GM19328 (cell line): Measurements from ENCODE around the gene RAB27B.

Source experiments
- ATAC-seq: cut with Tn5 transposase; IDR thresholded peaks from one replicate; pipeline ENCODE4 v1.9.1; 2021; ENCODE audit warnings: mild to moderate bottlenecking, moderate library complexity; ENCODE audit not compliant: unreplicated experiment

The RAB27B gene

DNA sequence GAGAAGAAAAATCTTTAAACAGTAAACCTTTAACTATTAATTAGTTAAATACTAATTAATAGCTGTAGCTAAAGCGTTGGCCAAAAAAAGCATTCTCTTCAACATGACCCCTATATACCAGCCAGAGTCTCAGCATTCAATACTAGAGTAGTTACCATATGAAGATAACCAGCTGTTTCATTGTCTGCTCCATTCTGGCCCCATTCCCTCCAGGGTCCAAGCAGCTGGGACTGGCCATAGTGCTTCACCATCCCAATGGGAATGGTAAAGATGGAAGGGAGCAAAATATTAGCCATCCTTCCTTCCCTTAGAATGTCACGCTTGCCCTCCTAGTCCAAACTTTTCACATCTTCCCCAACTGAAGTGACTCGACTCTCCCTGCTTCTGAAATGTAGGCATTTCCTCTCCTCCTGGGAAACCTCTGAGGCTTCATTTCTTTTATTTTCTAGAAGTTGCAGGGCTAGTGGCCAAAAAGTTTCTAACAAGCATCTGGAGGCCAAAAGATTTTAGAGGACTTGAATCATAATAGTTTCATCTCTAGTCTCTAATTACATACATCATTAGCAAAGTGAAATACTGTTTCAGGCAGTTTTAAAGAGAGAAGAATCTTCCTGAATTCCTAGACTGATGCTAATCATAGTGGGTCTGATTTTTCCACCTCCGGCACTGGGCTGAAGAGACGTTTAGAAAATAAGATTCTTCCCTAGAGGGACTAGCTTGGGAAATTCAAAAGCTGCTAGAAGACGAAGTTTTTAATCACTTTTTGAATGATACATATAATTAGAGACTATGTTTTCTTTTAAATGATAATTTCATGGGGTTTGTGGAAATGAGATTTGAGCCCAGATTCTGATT lies 78.3 kb downstream of the RAB27B start:
- ATAC-seq = no peak

DNA sequence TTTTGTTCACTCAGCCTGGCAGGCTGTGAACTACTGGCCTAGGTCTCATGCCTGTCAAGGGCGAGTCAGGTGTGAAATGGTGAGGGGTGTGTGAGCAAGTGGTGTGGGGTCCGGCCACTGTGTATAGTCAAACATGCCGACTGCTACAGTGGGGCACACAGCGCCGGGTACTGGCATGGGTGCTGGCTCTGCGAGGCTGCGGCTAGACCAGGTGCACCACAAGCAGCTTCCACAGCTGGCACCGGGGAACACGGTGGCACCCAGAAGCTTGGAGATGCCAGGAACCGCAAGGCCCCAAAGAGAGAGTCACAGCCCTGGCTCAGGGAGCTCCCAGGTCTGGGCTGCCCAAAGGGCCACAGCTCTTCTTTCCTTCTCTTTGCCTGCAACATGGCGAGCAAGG lies 81.3 kb downstream of the RAB27B start:
- ATAC-seq = no peak

DNA sequence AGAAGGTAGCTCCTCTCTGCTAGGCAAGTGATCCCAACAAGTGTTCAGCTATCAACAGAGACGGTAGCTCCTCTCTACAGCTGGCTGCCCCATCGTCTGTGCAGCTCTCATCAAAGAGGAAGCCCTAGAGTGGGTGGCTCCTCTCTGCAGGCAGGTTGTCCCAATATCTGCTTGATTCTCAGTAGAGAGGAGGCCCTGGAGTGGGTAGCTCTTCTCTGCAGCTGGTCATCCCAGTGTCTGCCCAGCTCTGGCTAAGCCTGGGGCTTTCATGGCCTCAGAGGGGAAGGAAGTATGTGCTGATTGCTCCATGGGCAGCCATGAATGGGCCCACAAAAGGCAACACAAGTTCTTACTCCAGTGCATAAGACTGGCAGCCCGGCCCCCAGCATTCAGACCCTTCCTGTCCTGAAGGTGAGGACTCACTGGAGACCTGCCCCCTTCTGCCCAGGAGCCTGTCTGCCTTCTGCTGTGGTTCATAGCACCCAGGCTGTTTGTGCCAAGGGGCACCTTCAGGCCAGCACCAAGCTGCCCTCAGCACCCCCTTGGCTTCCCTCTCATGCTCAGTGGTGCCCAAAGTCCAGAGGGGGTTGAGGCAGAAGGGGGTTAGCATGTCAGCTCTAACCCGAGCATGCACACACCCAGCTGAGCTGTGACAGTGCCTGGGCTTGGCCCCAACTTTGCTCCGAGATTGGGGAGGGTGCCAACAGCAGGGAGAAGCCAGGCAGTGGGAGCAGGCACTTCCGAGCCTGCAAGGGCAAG lies 82.1 kb downstream of the RAB27B start:
- ATAC-seq = no peak

DNA sequence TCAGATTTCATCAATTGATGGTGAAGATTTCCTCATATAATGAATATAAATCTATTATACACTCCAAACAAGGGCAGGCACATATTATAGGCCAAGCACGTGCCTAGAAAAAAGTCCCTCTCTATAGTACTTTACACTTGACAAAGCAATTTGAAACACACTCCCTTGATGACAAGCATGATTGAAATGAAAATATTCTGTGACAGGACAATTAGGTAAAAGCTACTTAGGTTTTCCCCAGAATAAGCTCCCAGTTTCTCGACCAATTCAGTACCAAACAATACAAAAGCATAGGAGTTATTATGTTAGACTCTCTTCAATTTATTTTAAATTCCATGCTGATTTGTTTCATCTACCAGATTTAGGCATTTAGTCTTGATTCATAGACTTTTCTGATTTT lies 83.3 kb downstream of the RAB27B start:
- ATAC-seq = no peak

DNA sequence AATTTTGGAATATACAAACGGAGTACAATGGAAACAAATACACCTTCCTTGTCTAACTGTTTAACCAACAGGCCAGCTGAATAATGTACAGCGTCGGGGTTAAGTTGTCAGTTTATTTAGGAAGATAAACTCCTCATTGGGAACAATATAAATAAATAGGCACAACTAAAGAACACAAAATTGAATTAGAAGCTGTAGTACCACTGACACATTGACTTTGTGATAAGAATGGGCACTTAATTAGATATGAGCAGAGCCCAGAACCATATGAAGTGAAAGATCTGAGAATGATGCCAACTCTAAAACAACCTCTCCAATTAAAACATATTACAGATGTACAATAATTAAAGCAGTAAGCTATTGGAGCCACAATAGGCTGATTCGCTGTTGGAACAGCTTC lies 86.5 kb downstream of the RAB27B start:
- no peak for ATAC-seq

DNA sequence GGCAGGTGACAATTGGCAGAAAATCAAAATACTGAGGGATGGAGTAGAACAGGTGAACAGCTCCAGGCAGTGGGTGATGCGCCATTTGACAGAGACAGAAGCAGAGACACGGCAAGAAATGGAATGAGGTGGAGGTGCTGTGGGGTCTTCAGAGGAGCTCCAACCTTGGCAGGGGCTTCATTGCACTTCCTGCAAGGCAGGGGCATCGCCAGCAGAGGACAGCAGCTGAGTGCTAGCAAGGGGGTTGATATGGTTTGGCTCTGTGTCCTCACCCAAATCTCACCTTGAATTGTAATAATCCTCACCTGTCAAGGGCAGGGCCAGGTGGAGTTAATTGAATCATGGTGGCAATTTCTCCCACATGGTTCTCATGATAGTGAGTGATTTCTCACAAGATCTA lies 88.2 kb downstream of the RAB27B start:
- no peak for ATAC-seq

DNA sequence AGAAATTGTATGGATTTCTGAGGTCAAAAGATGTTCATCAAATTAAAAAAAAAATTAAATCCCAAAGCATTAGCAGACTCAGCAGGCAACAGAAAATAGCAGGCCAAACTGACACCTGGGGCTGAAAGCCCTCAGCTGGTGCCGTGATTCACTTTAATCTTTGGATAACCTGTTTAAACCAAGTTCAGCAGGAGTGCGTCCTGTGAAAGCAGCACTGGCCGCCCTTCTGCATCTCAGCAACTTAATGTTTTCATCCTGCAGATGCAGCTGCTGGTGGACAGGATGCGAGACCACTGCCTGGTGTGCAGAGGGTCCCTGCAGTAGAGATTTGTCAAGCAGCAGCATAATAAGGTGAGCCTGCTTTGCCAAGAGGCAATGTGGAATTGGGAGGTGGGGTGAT lies 89.8 kb downstream of the RAB27B start:
- no peak for ATAC-seq

DNA sequence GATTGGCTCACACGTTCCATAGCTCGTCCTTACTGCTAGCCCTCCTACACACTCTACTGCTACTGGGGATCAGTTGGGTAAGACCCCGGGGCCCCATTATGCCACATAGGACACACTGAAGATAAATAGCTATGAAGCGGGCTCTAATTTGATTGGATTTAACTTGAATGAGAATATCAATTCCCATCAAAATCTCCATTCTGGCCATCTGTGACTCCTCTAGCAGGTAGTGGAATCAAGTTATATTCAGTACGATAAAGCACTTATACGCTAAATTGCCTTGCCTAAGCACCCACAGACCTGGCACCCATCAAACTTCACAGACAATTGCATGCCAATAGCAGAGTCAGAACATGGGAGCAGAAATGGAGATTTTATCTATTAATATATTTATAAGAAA lies 91.1 kb downstream of the RAB27B start:
- no peak for ATAC-seq

DNA sequence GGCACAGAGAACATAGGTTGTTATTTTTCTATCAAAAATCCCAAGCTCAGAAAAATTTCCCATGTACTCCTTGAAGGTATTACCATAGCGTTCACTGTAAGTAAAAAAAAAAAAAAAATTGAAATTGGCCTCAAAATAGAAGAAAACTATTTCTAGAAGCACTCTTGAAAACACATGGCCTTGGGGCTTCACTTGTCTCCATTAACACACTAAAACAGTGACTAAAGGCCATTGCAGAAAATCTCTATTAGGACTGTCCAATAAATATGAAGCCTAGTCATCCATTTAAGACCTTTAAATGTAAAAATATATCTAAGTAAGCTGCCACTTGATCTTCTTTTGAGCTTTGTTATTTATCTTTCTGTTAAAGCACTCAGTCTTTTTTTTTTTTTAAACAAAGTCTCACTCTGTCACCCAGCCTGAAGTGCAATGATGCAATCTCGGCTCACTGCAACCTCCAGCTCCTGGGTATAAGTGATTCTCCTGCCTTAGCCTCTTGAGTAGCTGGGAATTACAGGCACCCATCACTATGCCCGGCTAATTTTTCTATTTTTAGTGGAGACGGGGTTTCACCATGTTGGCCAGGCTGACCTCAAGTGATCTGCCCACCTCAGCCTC lies 95.2 kb downstream of the RAB27B start:
- ATAC-seq = no peak

DNA sequence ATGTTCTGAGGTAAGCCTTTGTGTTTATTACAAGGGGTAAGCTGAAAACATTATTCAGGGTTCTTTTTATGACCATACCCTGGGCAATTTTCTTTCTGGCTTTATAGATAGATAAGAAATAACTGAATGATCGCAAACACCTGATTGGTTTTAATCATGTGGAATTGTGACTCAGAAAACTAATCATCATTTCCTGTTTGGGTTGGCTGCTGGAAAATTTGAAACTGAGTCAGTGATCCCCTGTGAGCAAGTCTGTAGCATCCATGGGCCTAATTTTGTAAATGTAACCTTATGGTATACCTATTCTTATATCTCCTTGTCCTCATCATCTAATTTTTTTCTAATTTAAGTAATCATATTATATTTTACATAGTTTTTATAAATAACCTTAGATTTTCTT lies 96.7 kb downstream of the RAB27B start:
- ATAC-seq = no peak

DNA sequence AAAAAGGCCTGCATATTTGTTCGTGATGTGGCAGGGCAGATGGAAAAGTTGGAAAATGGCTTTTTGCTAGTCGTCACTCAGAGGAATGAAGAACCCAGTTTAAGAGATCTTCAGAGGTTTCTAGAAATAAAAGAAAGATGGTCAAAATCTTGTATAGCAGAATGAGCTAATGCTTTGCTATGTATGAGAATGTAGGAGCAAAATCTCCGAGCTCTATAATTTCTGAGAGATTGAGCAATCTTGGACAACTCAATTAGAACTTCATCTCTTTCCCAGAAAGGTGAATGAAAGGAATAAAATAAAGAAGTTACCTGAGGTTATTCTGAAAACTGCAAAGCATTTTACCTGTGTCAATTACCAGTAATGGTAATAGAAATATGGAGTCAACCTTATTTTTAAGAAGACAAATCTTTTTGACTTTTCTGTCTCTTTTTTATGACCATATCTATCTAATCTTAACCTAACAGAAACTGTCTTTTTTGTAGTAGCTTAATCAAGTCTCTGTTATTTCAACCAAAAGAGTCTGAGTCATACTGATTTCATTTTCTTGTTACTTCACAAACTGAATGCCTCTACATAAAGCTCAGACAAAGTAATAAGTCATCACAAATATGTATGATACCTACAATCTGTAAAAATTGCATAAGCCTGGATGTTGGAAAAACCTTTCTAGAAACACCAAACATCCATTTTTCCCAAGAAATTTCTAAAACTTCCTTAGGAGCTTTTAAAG lies 98.5 kb downstream of the RAB27B start:
- ATAC-seq = no peak

DNA sequence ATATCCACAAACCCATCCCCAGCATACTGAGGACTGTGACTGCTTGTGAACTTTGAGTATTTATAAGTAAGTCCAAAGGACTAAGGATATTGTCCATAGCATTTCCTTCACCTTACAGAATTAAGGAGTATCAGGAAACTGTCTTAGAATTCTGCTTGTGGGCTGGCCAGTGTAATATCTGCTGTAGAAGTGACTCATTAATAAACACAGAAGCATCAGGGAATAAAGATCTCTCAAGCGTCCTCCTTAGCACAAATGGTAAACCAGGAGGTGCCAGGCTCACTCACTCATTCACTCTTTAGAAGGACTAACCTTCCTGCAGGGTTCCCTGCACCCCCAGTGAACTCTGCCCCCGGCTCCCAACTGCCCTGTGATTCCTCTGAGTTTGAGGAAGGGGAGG lies 100.0 kb downstream of the RAB27B start:
- ATAC-seq = no peak

DNA sequence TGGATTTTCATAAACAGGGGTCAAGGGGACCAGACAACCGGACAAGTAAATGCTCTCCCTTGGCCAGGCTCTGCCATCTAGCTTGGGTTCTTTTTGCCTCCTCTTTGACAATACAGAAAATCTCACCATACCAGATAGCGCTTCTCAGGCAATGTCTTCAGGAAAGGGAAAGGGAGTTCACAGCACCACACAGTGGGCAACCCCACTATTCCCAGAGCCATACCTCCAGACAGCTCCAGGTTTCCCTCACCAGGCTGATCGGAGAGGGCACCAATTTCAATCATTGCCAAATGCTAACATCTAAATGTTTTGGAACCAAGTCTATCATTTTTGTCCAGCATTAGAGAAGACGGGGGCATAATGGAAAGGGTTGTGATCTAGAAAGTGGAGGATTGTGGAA lies 102.9 kb downstream of the RAB27B start:
- ATAC-seq = no peak

DNA sequence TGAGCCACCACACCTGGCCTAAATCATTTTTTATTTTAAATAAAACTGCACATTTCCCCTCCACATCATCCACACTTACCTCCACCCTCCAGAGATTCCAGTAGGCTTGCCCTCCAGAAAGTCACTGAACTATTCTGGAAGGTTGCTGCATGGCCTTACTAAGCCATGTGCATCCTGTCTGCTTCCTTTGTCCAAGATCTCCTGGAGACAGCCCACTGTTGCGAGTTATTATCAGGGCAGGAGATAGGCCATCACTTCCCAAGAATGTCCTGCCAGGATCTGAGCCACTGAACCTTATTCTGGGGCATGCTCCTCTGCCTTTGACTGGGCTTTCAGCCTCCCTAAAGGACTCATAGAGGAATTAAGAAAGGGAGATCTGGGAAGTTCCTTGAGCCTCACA lies 104.2 kb downstream of the RAB27B start:
- no peak for ATAC-seq

DNA sequence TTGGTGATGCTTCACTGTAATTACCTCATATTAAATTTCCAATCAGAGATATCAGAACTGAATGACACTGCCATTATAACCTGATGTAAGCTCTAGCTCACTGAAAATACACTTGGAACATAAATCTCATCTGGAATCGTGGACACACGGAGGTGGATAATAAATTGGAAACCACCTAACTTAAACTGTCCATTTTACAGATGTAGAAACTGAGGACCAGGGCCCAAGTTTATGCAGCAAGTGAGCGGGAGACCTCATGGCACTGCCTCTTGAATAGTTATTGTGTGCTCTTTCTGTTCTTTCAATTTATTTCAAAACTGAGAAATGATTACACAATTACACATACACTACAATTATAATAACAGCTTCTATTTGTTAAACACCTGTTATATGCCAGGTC lies 110.2 kb downstream of the RAB27B start:
- no peak for ATAC-seq

DNA sequence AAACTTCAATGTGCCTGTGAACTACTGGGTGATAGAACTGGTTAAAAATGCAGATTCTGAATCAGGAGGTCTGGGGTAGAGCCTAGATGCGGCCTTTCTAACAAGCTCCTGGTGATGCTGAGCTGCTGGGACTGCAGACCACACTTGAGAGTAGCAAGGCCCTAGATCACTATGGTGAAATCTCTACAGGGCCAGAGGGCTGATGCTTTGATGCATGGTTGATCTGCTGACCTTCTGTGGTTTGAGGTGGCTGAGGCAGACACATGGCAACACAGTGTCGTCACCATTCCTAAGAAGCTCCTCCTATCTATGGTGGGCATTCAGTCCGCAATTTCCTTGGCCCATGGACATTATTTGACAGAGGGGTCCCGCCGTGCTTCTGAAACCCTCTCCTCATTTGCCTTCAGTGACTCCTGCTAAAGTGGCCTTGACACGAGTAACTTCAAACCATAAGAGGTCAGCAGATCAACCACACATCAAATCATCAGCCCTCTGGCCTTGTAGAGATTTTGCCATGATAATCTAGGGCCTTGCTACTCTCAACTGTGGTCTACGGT lies 111.2 kb downstream of the RAB27B start:
- ATAC-seq = no peak

DNA sequence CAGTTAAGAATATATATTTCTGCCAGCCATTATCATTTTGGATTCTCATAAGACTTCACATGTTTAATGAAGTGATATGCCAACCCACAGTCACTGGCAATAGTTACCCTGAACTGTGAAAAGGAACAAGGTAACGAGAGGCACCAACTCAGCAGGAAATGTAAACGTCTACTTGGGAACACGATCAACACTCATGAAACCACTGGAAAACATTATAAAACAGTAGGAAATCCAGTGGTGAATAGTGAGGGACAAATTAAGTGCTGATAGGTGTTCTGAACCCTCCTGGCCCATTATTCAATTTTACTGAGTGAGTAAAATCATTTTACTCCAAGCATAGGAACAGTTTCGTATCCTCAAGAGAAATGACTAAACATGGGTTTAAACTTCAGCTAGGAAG lies 113.9 kb downstream of the RAB27B start:
- no peak for ATAC-seq

DNA sequence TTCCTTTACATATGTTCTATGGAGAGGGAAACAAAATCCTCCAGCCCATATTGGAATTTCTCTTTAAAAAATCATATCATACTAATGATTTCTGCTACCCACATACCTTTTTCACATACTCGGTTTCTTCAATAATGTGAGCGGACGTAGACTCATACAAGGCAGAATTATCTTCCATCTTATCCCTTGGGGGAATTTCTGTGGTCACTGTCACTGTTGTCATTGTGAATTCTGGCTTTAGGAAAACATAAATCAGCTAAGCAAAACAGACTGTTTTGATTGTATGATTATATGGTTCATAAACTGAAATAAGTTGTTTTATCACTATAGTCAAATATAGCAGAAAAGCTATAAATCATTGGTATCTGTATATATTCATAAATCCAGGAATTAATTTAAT lies 114.3 kb downstream of the RAB27B start:
- ATAC-seq = no peak
